IMR-90 (cell line): Measurements from ENCODE around the gene WDR62. TPM values are rescaled to one million over a fixed set of nuclear protein-coding genes. Genes with fewer than 3 reads are reported as not detected.

Experiments used
- ATAC-seq: fragments of 200-7000 bp; cut with Tn5 transposase; 2 replicates; pipeline ENCODE4 v1.9.1; 2020; ENCODE audit warnings: low read depth, mild to moderate bottlenecking, moderate library complexity
- BruUV-seq: library from RNA; stranded (reverse); fragments of 400-500 nt; replicated peaks from 2 replicates; lab custom pipeline; 2021; lab: Mats Ljungman, UMichigan
- CTCF ChIA-PET: fragments of 300-600 bp; formaldehyde crosslinking; extraction: SDS; loops from one replicate; lab custom pipeline; 2021; ENCODE audit warnings: antibody characterized with exemption; lab: Yijun Ruan, JAX
- POLR2A ChIA-PET: fragments of 300-600 bp; sonication (Branson Sonifier 250); formaldehyde crosslinking; loops from one replicate; lab custom pipeline; 2022; ENCODE audit warnings: antibody characterized with exemption; ENCODE audit not compliant: unreplicated experiment; lab: Charles Lee
- DNase-seq: peaks from one replicate; pipeline ENCODE4 v3.0.0; 2013
- H2AFZ ChIP-seq: replicated peaks from 2 replicates; pipeline ENCODE3; 2013; ENCODE audit warnings: low read length, mild to moderate bottlenecking; ENCODE audit not compliant: poor library complexity
- H2AK5ac ChIP-seq: 2 replicates; pipeline ENCODE4 v1.6.1; 2013; ENCODE audit warnings: low read depth, low read length, inconsistent platforms
- H2AK9ac ChIP-seq: replicated peaks from 2 replicates; pipeline ENCODE3; 2013; ENCODE audit warnings: mild to moderate bottlenecking, low read depth, low read length, moderate library complexity; ENCODE audit not compliant: poor library complexity
- H2BK120ac ChIP-seq: 2 replicates; pipeline ENCODE4 v1.6.1; 2013; ENCODE audit warnings: low read depth, low read length, inconsistent platforms
- H2BK15ac ChIP-seq: 3 replicates; pipeline ENCODE4 v1.6.1; 2013; ENCODE audit warnings: low read depth, low read length, inconsistent platforms
- H2BK20ac ChIP-seq: 2 replicates; pipeline ENCODE4 v1.6.1; 2013; ENCODE audit warnings: low read depth, mild to moderate bottlenecking, inconsistent platforms, low read length, moderate library complexity
- H2BK5ac ChIP-seq: 2 replicates; pipeline ENCODE4 v1.6.1; 2013; ENCODE audit warnings: mild to moderate bottlenecking, low read depth, low read length, inconsistent platforms; ENCODE audit not compliant: poor library complexity, severe bottlenecking
- H3K14ac ChIP-seq: replicated peaks from 2 replicates; pipeline ENCODE4 v1.6.1; 2013; ENCODE audit warnings: low read depth, low read length, inconsistent platforms
- H3K18ac ChIP-seq: 2 replicates; pipeline ENCODE4 v1.6.1; 2013; ENCODE audit warnings: low read depth, low read length, control low read depth
- H3K23ac ChIP-seq: 2 replicates; pipeline ENCODE4 v1.6.1; 2013; ENCODE audit warnings: low read depth, low read length, inconsistent platforms
- H3K27ac ChIP-seq: 2 replicates; pipeline ENCODE4 v1.5.1; 2013; ENCODE audit warnings: mild to moderate bottlenecking, control low read depth, low read length; ENCODE audit not compliant: insufficient read depth
- H3K27me3 ChIP-seq: 2 replicates; pipeline ENCODE4 v1.6.1; 2013; ENCODE audit warnings: low read length; ENCODE audit not compliant: control insufficient read depth, insufficient read depth
- H3K36me3 ChIP-seq: 2 replicates; pipeline ENCODE4 v1.6.1; 2013; ENCODE audit warnings: low read length, mixed read lengths; ENCODE audit not compliant: control insufficient read depth, insufficient read depth
- H3K4ac ChIP-seq: 2 replicates; pipeline ENCODE4 v1.6.1; 2013; ENCODE audit warnings: low read depth, low read length, inconsistent platforms
- H3K4me1 ChIP-seq: 2 replicates; pipeline ENCODE4 v1.6.1; 2013; ENCODE audit warnings: low read length, mixed read lengths; ENCODE audit not compliant: control insufficient read depth, insufficient read depth
- H3K4me2 ChIP-seq: 2 replicates; pipeline ENCODE4 v1.6.1; 2013; ENCODE audit warnings: low read depth, mild to moderate bottlenecking, control low read depth, low read length, moderate library complexity
- H3K4me3 ChIP-seq: 2 replicates; pipeline ENCODE4 v1.5.1; 2013; ENCODE audit warnings: low read depth, mild to moderate bottlenecking, control low read depth, low read length, moderate library complexity; ENCODE audit not compliant: insufficient read depth
- H3K56ac ChIP-seq: 2 replicates; pipeline ENCODE4 v1.6.1; 2013; ENCODE audit warnings: low read length, inconsistent platforms; ENCODE audit not compliant: insufficient read depth; ENCODE audit errors: extremely low read depth
- H3K79me1 ChIP-seq, 2 experiments: 2 replicates each; pipeline ENCODE4 v1.6.1; 2013; ENCODE audit warnings: low read length in 2 of 2, inconsistent platforms in 1 of 2, low read depth in 1 of 2
- H3K9ac ChIP-seq: 2 replicates; pipeline ENCODE4 v1.6.1; 2013; ENCODE audit warnings: low read depth, low read length, control low read depth
- H3K9me1 ChIP-seq: 2 replicates; pipeline ENCODE4 v1.6.1; 2013; ENCODE audit warnings: low read length, inconsistent platforms; ENCODE audit not compliant: insufficient read depth
- H3K9me3 ChIP-seq: 2 replicates; pipeline ENCODE4 v1.6.1; 2013; ENCODE audit warnings: low read length; ENCODE audit not compliant: control insufficient read depth, insufficient read depth
- H4K20me1 ChIP-seq: 2 replicates; pipeline ENCODE4 v1.6.1; 2013; ENCODE audit warnings: low read length, inconsistent platforms; ENCODE audit not compliant: insufficient read depth
- H4K5ac ChIP-seq: 2 replicates; pipeline ENCODE4 v1.6.1; 2013; ENCODE audit warnings: mild to moderate bottlenecking, low read depth, low read length, control low read depth
- H4K8ac ChIP-seq, 2 experiments: 2 replicates each; pipeline ENCODE4 v1.6.1; 2013; ENCODE audit warnings: low read depth in 2 of 2, low read length in 2 of 2, control low read depth in 1 of 2, inconsistent platforms in 1 of 2
- H4K91ac ChIP-seq: 2 replicates; pipeline ENCODE4 v1.6.1; 2013; ENCODE audit warnings: low read depth, low read length, inconsistent platforms; ENCODE audit not compliant: insufficient read depth
- BHLHE40 ChIP-seq: fragments of 150-350 bp; IDR thresholded peaks from 2 replicates; pipeline ENCODE4 v1.6.1; 2016; ENCODE audit warnings: mild to moderate bottlenecking, low read depth, low read length
- CEBPB ChIP-seq: IDR thresholded peaks from 2 replicates; pipeline ENCODE4 v1.6.1; 2012; ENCODE audit warnings: low read depth, low read length, improper control_type of control experiment
- CHD1 ChIP-seq: IDR thresholded peaks from 2 replicates; pipeline ENCODE4 v1.6.1; 2012; ENCODE audit warnings: low read depth, low read length, improper control_type of control experiment
- FOS ChIP-seq: fragments of 150-350 bp; IDR thresholded peaks from 2 replicates; pipeline ENCODE4 v1.6.1; 2016; ENCODE audit warnings: low read depth, low read length
- MAFK ChIP-seq: IDR thresholded peaks from 2 replicates; pipeline ENCODE4 v1.6.1; 2012; ENCODE audit warnings: low read depth, low read length, improper control_type of control experiment
- MAZ ChIP-seq: IDR thresholded peaks from 2 replicates; pipeline ENCODE4 v1.6.1; 2012; ENCODE audit warnings: low read depth, mild to moderate bottlenecking, low read length, improper control_type of control experiment, moderate library complexity, borderline replicate concordance
- MXI1 ChIP-seq: IDR thresholded peaks from 2 replicates; pipeline ENCODE4 v1.6.1; 2012; ENCODE audit warnings: low read depth, mild to moderate bottlenecking, low read length, moderate library complexity, borderline replicate concordance
- NFE2L2 ChIP-seq: fragments of 150-350 bp; IDR thresholded peaks from 2 replicates; pipeline ENCODE4 v1.6.1; 2016; ENCODE audit warnings: low read depth, mild to moderate bottlenecking, low read length
- POLR2A ChIP-seq: IDR thresholded peaks from 2 replicates; pipeline ENCODE4 v1.6.1; 2012; ENCODE audit warnings: mild to moderate bottlenecking, low read depth, low read length
- RAD21 ChIP-seq: IDR thresholded peaks from 2 replicates; pipeline ENCODE4 v1.6.1; 2012; ENCODE audit warnings: low read length, improper control_type of control experiment
- RCOR1 ChIP-seq: IDR thresholded peaks from 2 replicates; pipeline ENCODE4 v1.6.1; 2012; ENCODE audit warnings: mild to moderate bottlenecking, low read length, improper control_type of control experiment; ENCODE audit not compliant: insufficient replicate concordance
- RFX5 ChIP-seq: IDR thresholded peaks from 2 replicates; pipeline ENCODE4 v1.8.0; 2012; ENCODE audit warnings: low read depth, mild to moderate bottlenecking, low read length, moderate library complexity
- SMC3 ChIP-seq: fragments of 150-350 bp; IDR thresholded peaks from 2 replicates; pipeline ENCODE4 v1.6.1; 2016; ENCODE audit warnings: low read depth, mild to moderate bottlenecking, antibody characterized with exemption, low read length, moderate library complexity
- WGBS, 2 experiments: methylation state at CpG; one replicate each; pipeline versions ENCODE4 v1.1.5 to v1.1.7; 2013; ENCODE audit warnings: missing lambda C conversion rate in 2 of 2; ENCODE audit not compliant: insufficient read length in 1 of 2; ENCODE audit errors: extremely low coverage in 2 of 2; 5-methylcytosine and 5-hydroxymethylcytosine counted together
- dilution Hi-C: fragments of 300-500 bp; cut with HindIII; formaldehyde crosslinking; loops from one replicate; pipeline ENCODE4 v1.14.3; 2018; ENCODE audit warnings: low sequenced_read_pairs; ENCODE audit not compliant: unreplicated experiment
- in situ Hi-C: fragments of 300-500 bp; cut with MboI; formaldehyde crosslinking; loops from 3 replicates; pipeline ENCODE4 v1.14.3; 2019; ENCODE audit warnings: low sequenced_read_pairs, inconsistent platforms, mixed read lengths
- intact Hi-C: fragments of 100-400 bp; cut with micrococcal nuclease; formaldehyde crosslinking; loops from 2 replicates; pipeline ENCODE4 v1.10.0; 2022
- polyA plus RNA-seq, 3 experiments: library from polyadenylated mRNA; depleted of rRNA; stranded (reverse); fragments of >200 nt; gene quantifications; 2 replicates each; pipeline ENCODE4 v1.2.3, GENCODE V29; 2012; ENCODE audit warnings: low replicate concordance in 1 of 3
- total RNA-seq: library from RNA; depleted of rRNA; stranded (reverse); fragments of >200 nt; gene quantifications from 2 replicates; pipeline ENCODE4 v1.2.3, GENCODE V29; 2012
- TF ChIP-seq, protein P1 (sequence below): fragments of 150-350 bp; IDR thresholded peaks from 2 replicates; pipeline ENCODE4 v1.6.1; 2016; ENCODE audit warnings: low read depth, mild to moderate bottlenecking, low read length, moderate library complexity, borderline replicate concordance
- TF ChIP-seq, protein P2 (sequence below): conservative IDR thresholded peaks from 2 replicates; pipeline ENCODE4 v1.5.1; 2012; ENCODE audit warnings: mild to moderate bottlenecking, low read depth, low read length, improper control_type of control experiment
- TF ChIP-seq, protein P3 (sequence below): fragments of 150-350 bp; IDR thresholded peaks from 2 replicates; pipeline ENCODE4 v1.6.1; 2017; ENCODE audit warnings: mild to moderate bottlenecking, antibody characterized with exemption, low read length, low read depth

Gene WDR62
- total and polyA plus RNA-seq, 2 of the 4 experiments (the other 2 are of a cell fraction), result 4.5 to 7.0 TPM

DNA sequence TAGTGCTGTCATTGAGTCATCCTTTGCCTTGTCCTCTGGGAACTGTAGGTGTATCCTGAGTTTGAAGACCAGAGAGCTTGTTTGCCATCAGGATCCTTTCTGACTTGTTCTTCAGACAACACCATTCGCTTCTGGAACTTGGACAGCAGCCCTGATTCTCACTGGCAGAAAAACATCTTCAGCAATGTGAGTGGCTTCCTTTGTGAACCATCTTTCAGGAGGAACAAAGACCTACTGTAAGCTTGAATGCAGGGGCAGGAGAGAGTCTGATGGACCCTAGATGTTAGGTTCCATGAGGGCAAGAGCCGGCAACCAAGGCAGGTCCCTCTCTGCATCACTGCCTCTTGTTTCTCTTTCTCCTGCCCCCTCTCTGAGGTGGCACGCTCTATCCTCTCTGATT, 26.7 kb downstream of the WDR62 start:
- Histone ChIP-seq H3K4me2 (no peak overlapping the region), H3K56ac (no peak overlapping the region), H3K4me3 (no peak overlapping the region), H4K91ac (no peak overlapping the region), H3K9ac (no peak overlapping the region), H2AK5ac (no peak overlapping the region), H4K8ac (no peak overlapping the region), H2AK9ac (no peak overlapping the region), H3K9me1 (no peaks in the 10 kb centered on the region; the same call in 1 of the 2 replicates), H3K4ac (no peak overlapping the region), H3K4me1 (no peaks in the 10 kb centered on the region), H2BK20ac (no peak overlapping the region), H3K23ac (no peak overlapping the region), H3K18ac (no peak overlapping the region), H2AFZ (no peak overlapping the region), H2BK5ac (no peak overlapping the region), H3K9me3 (no peaks in the 10 kb centered on the region), H3K27me3 (no peaks in the 10 kb centered on the region), H4K5ac (no peak overlapping the region), H4K20me1 (no peaks in the 10 kb centered on the region), H3K14ac (no peak overlapping the region), H3K36me3 (peaks cover 14% of the 10 kb centered on the region), H3K79me1 (peaks cover 0 to 7% of the 10 kb centered on the region in 2 experiments; a peak in 2 of 4 replicates), H2BK15ac (no peak overlapping the region), H3K27ac (no peak overlapping the region), H2BK120ac (no peak overlapping the region)
- TF ChIP-seq MXI1, result no peak
- no peak for TF ChIP-seq CHD1
- TF ChIP-seq NFE2L2, result no peak
- TF ChIP-seq, protein P1, sequence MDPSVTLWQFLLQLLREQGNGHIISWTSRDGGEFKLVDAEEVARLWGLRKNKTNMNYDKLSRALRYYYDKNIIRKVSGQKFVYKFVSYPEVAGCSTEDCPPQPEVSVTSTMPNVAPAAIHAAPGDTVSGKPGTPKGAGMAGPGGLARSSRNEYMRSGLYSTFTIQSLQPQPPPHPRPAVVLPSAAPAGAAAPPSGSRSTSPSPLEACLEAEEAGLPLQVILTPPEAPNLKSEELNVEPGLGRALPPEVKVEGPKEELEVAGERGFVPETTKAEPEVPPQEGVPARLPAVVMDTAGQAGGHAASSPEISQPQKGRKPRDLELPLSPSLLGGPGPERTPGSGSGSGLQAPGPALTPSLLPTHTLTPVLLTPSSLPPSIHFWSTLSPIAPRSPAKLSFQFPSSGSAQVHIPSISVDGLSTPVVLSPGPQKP, result no peak
- no peak for TF ChIP-seq CEBPB
- TF ChIP-seq POLR2A, result no peak
- TF ChIP-seq, protein P2, sequence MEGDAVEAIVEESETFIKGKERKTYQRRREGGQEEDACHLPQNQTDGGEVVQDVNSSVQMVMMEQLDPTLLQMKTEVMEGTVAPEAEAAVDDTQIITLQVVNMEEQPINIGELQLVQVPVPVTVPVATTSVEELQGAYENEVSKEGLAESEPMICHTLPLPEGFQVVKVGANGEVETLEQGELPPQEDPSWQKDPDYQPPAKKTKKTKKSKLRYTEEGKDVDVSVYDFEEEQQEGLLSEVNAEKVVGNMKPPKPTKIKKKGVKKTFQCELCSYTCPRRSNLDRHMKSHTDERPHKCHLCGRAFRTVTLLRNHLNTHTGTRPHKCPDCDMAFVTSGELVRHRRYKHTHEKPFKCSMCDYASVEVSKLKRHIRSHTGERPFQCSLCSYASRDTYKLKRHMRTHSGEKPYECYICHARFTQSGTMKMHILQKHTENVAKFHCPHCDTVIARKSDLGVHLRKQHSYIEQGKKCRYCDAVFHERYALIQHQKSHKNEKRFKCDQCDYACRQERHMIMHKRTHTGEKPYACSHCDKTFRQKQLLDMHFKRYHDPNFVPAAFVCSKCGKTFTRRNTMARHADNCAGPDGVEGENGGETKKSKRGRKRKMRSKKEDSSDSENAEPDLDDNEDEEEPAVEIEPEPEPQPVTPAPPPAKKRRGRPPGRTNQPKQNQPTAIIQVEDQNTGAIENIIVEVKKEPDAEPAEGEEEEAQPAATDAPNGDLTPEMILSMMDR, result no peak
- TF ChIP-seq, protein P3, sequence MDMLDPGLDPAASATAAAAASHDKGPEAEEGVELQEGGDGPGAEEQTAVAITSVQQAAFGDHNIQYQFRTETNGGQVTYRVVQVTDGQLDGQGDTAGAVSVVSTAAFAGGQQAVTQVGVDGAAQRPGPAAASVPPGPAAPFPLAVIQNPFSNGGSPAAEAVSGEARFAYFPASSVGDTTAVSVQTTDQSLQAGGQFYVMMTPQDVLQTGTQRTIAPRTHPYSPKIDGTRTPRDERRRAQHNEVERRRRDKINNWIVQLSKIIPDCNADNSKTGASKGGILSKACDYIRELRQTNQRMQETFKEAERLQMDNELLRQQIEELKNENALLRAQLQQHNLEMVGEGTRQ, result no peak
- no peak for TF ChIP-seq RAD21
- TF ChIP-seq RFX5, result no peak
- no peak for TF ChIP-seq FOS
- no peak for TF ChIP-seq BHLHE40
- TF ChIP-seq MAFK, result no peak
- TF ChIP-seq RCOR1, result no peak
- no peak for TF ChIP-seq MAZ
- TF ChIP-seq SMC3, result no peak
- 83% methylated on average over 1 of the region's 3 CpGs; no CpG with 5 or more reads in 1 of the 2 experiments for WGBS, 2 experiments
- no TSS peak for BruUV-seq
- DNase-seq (peak; percentile 10), ATAC-seq (no peak)
- dilution Hi-C loops, result no loop called here
- CTCF ChIA-PET, result interaction anchor here (1.1 kb wide), 1 partner anchor 18 kb away, joined by 3 read pairs; no protein-coding TSS in a partner anchor
- intact Hi-C loops, result no loop called here
- POLR2A ChIA-PET, result no interaction called here
- in situ Hi-C loops, result no loop called here
